K562 treated with DMSO at 1 percent for 12 hours (cell line): Measurements from ENCODE around the gene FAXDC2. TPM values are rescaled to one million over a fixed set of nuclear protein-coding genes. Genes with fewer than 3 reads are reported as not detected.

ENCODE experiments used
- total RNA-seq: library from RNA; unstranded; fragments of 300-600 nt; gene quantifications from 2 replicates; pipeline ENCODE4 v1.2.3, GENCODE V29; 2022; ENCODE audit not compliant: insufficient read depth

The FAXDC2 gene
- total RNA-seq = 7.5 and 22.8 TPM in 2 replicates

GRCh38 chr5:154850255-154851062 lies at the start of gene FAXDC2:
Gene FAXDC2 (minus strand): TSS chr5:154850603. CDS start chr5:154838178, 12,425 bp downstream.

GRCh38 chr5:154858297-154858971 lies 8.0 kb upstream of the FAXDC2 start, which contains the start of gene CNOT8:
Gene CNOT8 (plus strand): TSS chr5:154858627. CDS start chr5:154863279, 4,652 bp downstream.

Other genes starting within 250 kb of the FAXDC2 start
- 25.6 and 83.2 TPM in 2 replicates for gene LARP1, start 95.2 kb downstream of the FAXDC2 start, total RNA-seq
- gene CNOT8, start 8.0 kb upstream of the FAXDC2 start, total RNA-seq = 35.7 and 71.1 TPM in 2 replicates
- 3.1 and 9.9 TPM in 2 replicates for gene GEMIN5, start 87.6 kb upstream of the FAXDC2 start, total RNA-seq
- 52.0 and 70.9 TPM in 2 replicates for gene MRPL22, start 90.5 kb upstream of the FAXDC2 start, total RNA-seq
- gene KIF4B, start 163.2 kb upstream of the FAXDC2 start, total RNA-seq = 0.17 TPM in 1 of 2 replicates, not detected in the other